Pancreas (tissue), 10 donors: Measurements from ENCODE around the gene LRRC18. TPM values are rescaled to one million over a fixed set of nuclear protein-coding genes. Genes with fewer than 3 reads are reported as not detected.

ENCODE experiments used
- ATAC-seq, 4 donors: fragments of 200-7000 bp; cut with Tn5 transposase; one replicate each; pipeline versions ENCODE4 v1.8.0 to v1.9.1; 2020; ENCODE audit warnings: mild to moderate bottlenecking in 4 of 4, moderate library complexity in 4 of 4
- DNase-seq, 6 donors: peaks; one replicate each; pipeline ENCODE4 v3.0.0-alpha.2; 2020
- FAIRE-seq: peaks from 2 replicates; lab custom pipeline; 2012; peaks lifted over from hg19 to GRCh38; lab: Jason Lieb, UNC
- H3K27ac ChIP-seq, 4 donors: fragments of 200-600 bp; sonication (generic); 1 replicate in 3 of 4; 2 replicates in 1 of 4; pipeline versions ENCODE4 v1.5.0 to v1.8.0; 2020
- H3K27me3 ChIP-seq, 4 donors: fragments of 200-600 bp; one replicate each; pipeline ENCODE4 v1.8.0; 2021
- H3K36me3 ChIP-seq, 3 donors: fragments of 200-600 bp; sonication (generic) in 1 of 3; one replicate each; pipeline versions ENCODE4 v1.5.0 to v1.8.0; 2020 to 2021
- H3K4me1 ChIP-seq, 3 donors: fragments of 200-600 bp; one replicate each; pipeline ENCODE4 v1.8.0; 2021
- H3K4me3 ChIP-seq, 4 donors: fragments of 200-600 bp; sonication (generic) in 2 of 4; one replicate each; pipeline versions ENCODE4 v1.5.0 to v1.8.0; 2020 to 2021
- H3K9me3 ChIP-seq, 4 donors: fragments of 200-600 bp; one replicate each; pipeline ENCODE4 v1.8.0; 2021
- WGBS, 2 donors: extraction: QIAGEN DNeasy Blood & Tissue Kit; methylation state at CpG; one replicate each; pipeline ENCODE4 v1.1.7; 2013; 5-methylcytosine and 5-hydroxymethylcytosine counted together
- intact Hi-C, 3 donors: fragments of 100-400 bp; cut with DNase I; formaldehyde crosslinking; loops; one replicate each; pipeline versions ENCODE4 v1.11.1 to v1.14.2; 2022
- polyA plus RNA-seq, 2 donors: library from polyadenylated mRNA; stranded (reverse); fragments of 200-250 nt; gene quantifications; one replicate each; pipeline ENCODE4 v1.2.3, GENCODE V29; 2013
- total RNA-seq, 6 donors: library from RNA; stranded (reverse); fragmentation: NEBNext Ultra II Directional in 4 of 6; extraction: Animal tissue kit (Norgen Biotek cat#: 25700) in 4 of 6; gene quantifications; one replicate each; pipeline versions ENCODE4 v1.2.1 to v1.2.4, GENCODE V29; 2021 to 2023
- TF ChIP-seq, protein P1 (sequence below), 4 donors: fragments of 200-600 bp; sonication (generic) in 3 of 4; IDR thresholded peaks; one replicate each; pipeline versions ENCODE4 v1.5.0 to v1.8.0; 2021; ENCODE audit warnings: antibody characterized with exemption in 4 of 4
- donor health status: healthy with polysubstance abuse.
- donor health status: DM: no; HTN: no; CAD: no; lungs with moderate emphysema.
- donor health status: DM: no; HTN: no; CAD: no.
- donor health status: control.
- donor health status: control.
- donor health status: Bipolar disorder and iron deficiency.
- donor health status: DM: yes; HTN: yes; CAD: no.
- donor health status: DM: no; HTN: no; CAD: no.
- donor health status: DM: no; HTN: no; CAD: no.
- donor health status: DM: yes; HTN: yes; CAD: no.

LRRC18 gene
- total and polyA plus RNA-seq, 8 donors = not detected

DNA sequence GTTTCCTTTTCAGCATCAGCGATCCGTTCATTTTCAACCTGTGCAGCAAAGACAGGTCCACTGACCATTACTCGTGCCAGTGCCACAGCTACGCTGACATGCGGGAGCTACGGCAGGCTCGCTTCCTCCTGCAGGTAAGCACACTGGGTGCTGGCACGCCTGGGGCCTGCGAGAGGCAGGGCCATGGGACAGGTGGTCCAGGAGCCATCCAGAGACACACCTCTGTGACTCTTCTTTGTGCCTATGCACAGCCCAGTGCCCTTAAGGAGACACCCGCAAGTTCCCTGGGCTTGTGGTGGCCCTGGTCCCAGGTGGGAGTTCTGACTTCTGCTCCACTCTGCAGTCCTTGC lies 42.2 kb downstream of the LRRC18 start:
- no peak overlapping the region for H3K27ac ChIP-seq
- intact Hi-C loops = no loop called here
- FAIRE-seq (no peak), DNase-seq (no peak), ATAC-seq (no peak)
- 92 to 94% methylated on average over 10 of the region's 10 CpGs for WGBS, 2 donors
- no peaks in the 10 kb centered on the region for H3K27me3 ChIP-seq
- H3K4me3 ChIP-seq = no peak overlapping the region
- TF ChIP-seq, protein P1, sequence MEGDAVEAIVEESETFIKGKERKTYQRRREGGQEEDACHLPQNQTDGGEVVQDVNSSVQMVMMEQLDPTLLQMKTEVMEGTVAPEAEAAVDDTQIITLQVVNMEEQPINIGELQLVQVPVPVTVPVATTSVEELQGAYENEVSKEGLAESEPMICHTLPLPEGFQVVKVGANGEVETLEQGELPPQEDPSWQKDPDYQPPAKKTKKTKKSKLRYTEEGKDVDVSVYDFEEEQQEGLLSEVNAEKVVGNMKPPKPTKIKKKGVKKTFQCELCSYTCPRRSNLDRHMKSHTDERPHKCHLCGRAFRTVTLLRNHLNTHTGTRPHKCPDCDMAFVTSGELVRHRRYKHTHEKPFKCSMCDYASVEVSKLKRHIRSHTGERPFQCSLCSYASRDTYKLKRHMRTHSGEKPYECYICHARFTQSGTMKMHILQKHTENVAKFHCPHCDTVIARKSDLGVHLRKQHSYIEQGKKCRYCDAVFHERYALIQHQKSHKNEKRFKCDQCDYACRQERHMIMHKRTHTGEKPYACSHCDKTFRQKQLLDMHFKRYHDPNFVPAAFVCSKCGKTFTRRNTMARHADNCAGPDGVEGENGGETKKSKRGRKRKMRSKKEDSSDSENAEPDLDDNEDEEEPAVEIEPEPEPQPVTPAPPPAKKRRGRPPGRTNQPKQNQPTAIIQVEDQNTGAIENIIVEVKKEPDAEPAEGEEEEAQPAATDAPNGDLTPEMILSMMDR (IDR thresholded peaks at IDR 0.05) = no peak
- H3K9me3 ChIP-seq = no peaks in the 10 kb centered on the region
- no peaks in the 10 kb centered on the region for H3K36me3 ChIP-seq
- H3K4me1 ChIP-seq = no peaks in the 10 kb centered on the region

DNA sequence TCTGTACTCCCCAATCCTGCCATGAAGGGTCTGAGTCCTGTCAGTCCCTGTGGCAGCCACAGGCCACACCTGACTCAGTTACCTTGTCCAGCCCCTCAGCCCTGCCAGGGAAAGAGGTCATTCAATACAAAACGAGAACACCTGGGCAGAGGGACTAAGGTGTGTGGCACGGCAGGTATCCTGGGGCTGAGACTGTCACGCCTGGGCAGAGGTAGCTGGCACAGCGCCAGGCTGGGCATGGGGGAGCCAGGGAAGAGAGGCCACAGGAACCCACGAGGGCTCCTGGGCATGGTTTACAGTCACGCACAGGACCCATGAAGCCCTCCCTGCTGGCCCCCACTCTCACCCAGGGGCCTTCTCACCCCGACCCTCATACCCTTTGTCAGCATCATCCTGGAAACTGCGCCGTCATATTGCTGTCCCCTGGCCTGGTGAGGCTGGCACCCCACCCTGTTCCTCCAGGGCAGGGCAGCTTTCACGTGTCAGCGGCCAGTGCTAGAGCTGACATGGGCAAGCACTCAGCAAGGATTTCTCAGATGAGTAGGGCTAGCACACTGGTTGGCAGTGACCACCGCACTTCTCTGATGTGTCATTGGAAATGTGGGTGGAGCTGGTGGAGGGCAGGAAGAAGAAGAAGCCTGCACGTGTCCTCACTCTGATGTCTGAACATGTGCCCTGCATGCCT lies 42.7 kb downstream of the LRRC18 start:
- DNase-seq (no peak), FAIRE-seq (no peak), ATAC-seq (no peak)
- TF ChIP-seq, protein P1 (IDR thresholded peaks at IDR 0.05) = no peak
- H3K4me1 ChIP-seq = no peaks in the 10 kb centered on the region
- no peak overlapping the region for H3K4me3 ChIP-seq
- WGBS, 2 donors = 73 to 74% methylated on average over 13 of the region's 13 CpGs
- H3K9me3 ChIP-seq = no peaks in the 10 kb centered on the region
- no peak overlapping the region for H3K27ac ChIP-seq
- intact Hi-C loops = no loop called here
- no peaks in the 10 kb centered on the region for H3K36me3 ChIP-seq
- H3K27me3 ChIP-seq = no peaks in the 10 kb centered on the region

DNA sequence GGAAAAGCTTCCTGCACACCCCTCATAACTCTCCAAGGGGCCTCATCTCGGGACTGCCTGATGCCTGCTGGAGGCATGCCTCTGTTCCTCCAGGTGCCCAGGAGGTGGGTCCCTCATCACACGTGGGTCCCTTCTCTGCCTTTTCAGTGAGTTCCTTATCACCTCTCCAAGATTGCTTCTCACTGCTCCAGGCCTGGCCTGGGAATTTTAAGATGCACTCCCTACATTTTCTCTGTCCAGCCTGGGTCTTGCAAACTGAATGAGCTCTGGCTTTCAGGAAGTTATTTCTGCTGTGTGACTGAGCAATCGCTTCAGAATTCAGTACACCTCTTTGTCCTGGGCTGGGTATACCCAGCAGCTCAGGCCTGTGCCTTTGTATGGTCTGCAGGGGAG lies 43.8 kb downstream of the LRRC18 start:
- TF ChIP-seq, protein P1 (IDR thresholded peaks at IDR 0.05) = no peak
- intact Hi-C loops = no loop called here
- no peaks in the 10 kb centered on the region for H3K36me3 ChIP-seq
- no peak for DNase-seq
- no peaks in the 10 kb centered on the region for H3K4me1 ChIP-seq
- 48 to 58% methylated on average over 3 of the region's 3 CpGs for WGBS, 2 donors
- H3K27me3 ChIP-seq = no peaks in the 10 kb centered on the region
- FAIRE-seq = no peak
- H3K27ac ChIP-seq = no peak overlapping the region
- no peaks in the 10 kb centered on the region for H3K9me3 ChIP-seq
- ATAC-seq = no peak
- H3K4me3 ChIP-seq = no peak overlapping the region

DNA sequence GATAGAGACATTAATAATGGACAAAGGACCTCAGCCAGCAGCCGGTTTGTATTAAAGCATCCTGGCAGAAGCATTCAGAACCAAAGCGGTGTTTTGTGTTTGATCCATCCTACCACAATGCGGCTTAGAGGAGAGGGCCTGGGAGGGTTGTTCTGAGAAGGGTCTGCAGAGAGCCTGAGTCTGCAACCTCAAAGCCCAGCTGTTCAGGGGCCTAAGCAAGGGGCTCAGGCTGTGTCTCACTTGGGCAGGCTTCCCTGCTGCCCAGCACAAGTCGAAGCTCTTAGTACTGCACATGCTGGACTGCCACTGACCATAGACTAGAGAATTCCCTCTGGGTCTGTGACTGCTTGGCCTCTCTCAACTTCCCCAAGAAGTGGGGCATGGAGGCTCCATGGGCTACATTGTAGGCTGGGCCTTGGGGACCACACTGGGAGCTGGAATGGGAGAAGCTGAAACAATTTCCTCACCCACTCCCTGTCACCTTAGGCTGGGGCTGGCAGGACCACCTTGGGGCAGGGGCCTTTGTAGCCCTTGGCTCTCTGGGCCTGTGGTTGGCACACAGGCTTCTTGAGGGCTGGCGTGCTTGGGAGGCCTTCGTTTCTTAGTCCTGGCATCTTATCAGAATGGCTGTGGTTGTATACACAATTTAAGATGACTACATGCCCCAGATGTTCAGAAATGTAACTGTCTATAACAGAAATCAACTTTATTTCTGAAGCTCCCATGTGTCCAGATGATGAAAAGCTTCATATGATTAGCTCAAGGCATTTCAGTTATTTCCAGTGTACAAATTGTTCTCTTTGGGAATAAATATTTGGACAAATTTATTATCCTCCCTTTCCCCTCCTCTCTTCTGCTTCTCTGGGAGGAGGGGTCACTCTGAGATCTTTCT lies 44.5 kb downstream of the LRRC18 start:
- intact Hi-C loops = no loop called here
- DNase-seq (no peak), FAIRE-seq (no peak)

More for the DNA sequence above, 44.5 kb downstream of the LRRC18 start:
- no peaks in the 10 kb centered on the region for H3K4me1 ChIP-seq
- WGBS, 2 donors = 77 to 82% methylated on average over 6 of the region's 6 CpGs
- no peak for ATAC-seq
- TF ChIP-seq, protein P1 (IDR thresholded peaks at IDR 0.05) = no peak
- H3K27ac ChIP-seq = no peak overlapping the region
- H3K27me3 ChIP-seq = no peaks in the 10 kb centered on the region
- H3K4me3 ChIP-seq = no peak overlapping the region
- H3K36me3 ChIP-seq = no peaks in the 10 kb centered on the region
- H3K9me3 ChIP-seq = no peaks in the 10 kb centered on the region
